ENCODE data around the gene LTF.

GRCh38 chr3:46454209-46454595, 10.5 kb downstream of the LTF start:
- TF ChIP-seq, protein P1, sequence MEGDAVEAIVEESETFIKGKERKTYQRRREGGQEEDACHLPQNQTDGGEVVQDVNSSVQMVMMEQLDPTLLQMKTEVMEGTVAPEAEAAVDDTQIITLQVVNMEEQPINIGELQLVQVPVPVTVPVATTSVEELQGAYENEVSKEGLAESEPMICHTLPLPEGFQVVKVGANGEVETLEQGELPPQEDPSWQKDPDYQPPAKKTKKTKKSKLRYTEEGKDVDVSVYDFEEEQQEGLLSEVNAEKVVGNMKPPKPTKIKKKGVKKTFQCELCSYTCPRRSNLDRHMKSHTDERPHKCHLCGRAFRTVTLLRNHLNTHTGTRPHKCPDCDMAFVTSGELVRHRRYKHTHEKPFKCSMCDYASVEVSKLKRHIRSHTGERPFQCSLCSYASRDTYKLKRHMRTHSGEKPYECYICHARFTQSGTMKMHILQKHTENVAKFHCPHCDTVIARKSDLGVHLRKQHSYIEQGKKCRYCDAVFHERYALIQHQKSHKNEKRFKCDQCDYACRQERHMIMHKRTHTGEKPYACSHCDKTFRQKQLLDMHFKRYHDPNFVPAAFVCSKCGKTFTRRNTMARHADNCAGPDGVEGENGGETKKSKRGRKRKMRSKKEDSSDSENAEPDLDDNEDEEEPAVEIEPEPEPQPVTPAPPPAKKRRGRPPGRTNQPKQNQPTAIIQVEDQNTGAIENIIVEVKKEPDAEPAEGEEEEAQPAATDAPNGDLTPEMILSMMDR (IDR thresholded peaks at IDR 0.05; ENCODE audit: low read depth, low read length, poor library complexity, severe bottlenecking) = no peak
- no peak for TF ChIP-seq EZH2phosphoT487 (IDR thresholded peaks at IDR 0.05; ENCODE audit: borderline replicate concordance, low read length)
